Subcutaneous adipose tissue (tissue), 4 donors: ENCODE data around the gene TFDP1. TPM values are rescaled to one million over a fixed set of nuclear protein-coding genes. Genes with fewer than 3 reads are reported as not detected.

ENCODE experiments used
- total RNA-seq, 4 donors: library from RNA; depleted of rRNA; stranded (reverse); fragments of >200 nt; gene quantifications; one replicate each; pipeline ENCODE4 v1.1.0, GENCODE V29; 2016
- TF ChIP-seq, protein P1 (sequence below): fragments of 450-650 bp; IDR thresholded peaks from one replicate; pipeline ENCODE4 v1.5.1; 2016; ENCODE audit warnings: low read depth, mild to moderate bottlenecking, control low read depth, antibody characterized with exemption, moderate library complexity

The TFDP1 gene
- total RNA-seq, 4 donors from 2014 or later = 26.2 to 59.5 (median 27.8) TPM

DNA sequence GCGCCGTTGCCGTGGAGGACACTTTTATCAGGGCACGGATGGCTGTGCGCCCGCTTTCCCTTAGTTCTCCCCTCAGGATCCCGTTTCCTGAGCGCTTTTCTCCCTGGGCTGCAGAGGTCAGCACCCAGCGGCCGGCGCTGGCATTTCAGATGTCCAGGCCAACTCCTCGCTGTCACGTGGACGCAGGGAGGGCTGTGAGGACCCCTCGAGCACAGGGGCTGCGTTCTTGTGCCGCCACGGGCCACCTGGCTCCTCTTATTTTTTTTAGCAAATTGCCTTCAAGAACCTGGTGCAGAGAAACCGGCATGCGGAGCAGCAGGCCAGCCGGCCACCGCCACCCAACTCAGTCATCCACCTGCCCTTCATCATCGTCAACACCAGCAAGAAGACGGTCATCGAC lies 51.2 kb downstream of the TFDP1 start:
- TF ChIP-seq, protein P1, sequence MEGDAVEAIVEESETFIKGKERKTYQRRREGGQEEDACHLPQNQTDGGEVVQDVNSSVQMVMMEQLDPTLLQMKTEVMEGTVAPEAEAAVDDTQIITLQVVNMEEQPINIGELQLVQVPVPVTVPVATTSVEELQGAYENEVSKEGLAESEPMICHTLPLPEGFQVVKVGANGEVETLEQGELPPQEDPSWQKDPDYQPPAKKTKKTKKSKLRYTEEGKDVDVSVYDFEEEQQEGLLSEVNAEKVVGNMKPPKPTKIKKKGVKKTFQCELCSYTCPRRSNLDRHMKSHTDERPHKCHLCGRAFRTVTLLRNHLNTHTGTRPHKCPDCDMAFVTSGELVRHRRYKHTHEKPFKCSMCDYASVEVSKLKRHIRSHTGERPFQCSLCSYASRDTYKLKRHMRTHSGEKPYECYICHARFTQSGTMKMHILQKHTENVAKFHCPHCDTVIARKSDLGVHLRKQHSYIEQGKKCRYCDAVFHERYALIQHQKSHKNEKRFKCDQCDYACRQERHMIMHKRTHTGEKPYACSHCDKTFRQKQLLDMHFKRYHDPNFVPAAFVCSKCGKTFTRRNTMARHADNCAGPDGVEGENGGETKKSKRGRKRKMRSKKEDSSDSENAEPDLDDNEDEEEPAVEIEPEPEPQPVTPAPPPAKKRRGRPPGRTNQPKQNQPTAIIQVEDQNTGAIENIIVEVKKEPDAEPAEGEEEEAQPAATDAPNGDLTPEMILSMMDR = no peak

- TF ChIP-seq, protein P1 = no peak
These were observed 51.9 kb downstream of the TFDP1 start for GRCh38 chr13:113636266-113636963.

DNA sequence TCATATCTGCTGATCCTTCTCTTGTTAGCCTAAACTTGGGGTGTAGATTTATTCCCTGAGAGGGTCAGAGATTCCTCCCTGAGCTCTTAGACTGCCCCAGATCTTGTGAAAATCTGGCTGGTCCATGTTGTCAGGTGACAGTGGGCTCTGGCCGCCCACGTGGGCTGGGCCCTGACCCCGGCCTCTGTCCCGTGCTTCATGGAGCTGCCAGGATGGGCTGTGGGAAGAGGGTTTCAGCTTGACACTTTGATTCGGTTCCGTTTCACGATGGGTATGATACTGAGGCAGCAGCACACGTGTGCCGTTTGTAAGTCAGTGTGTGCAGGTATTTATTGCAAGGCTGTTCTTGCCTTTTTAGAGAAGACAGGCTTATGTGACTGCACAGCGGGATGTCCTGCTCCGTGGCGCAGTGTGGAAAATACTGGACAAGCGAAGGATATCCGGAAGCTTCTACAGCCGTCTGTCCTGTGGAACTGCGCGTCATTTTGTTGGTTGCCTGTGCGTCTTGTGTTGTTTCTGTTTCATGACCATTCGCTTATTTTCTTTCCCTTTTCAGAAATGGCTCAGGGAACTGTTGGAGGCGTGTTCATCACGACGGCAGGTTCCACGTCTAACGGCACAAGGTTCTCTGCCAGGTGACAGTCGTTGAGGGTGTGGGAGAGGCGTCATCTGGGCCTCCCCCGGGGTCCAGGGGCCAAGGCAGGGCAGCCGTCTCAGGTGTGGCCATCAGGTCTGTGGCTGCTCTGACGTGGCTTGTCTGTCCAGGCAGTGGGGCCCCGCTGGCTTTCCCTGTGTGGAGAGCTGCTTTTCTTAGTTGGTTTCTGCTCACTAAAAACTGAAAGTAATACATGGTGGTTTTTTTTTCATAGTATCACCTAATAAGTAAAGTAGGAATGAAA lies 53.0 kb downstream of the TFDP1 start:
- TF ChIP-seq, protein P1 = no peak

- TF ChIP-seq, protein P1 = no peak
These were observed 53.7 kb downstream of the TFDP1 start for GRCh38 chr13:113638173-113638746.

DNA sequence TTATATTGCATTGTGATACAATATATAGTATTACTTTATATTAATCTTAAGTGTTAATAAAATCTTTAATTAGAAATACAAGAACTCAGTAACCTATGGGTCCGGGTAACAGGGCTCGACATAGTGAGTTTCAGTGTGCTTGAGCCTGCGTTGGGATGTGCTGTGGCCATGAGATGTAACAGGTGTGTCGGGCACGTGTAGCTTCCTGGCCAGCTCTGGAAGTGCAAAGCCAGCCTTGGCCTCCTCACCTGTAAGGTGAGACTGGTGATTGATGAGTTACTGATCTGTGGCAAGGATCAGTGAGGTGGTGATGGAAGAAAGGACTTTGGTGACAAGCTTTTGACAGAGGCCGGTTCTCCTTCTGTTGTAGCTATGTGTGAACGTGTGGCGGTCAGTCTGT lies 54.3 kb downstream of the TFDP1 start:
- TF ChIP-seq, protein P1 = no peak

DNA sequence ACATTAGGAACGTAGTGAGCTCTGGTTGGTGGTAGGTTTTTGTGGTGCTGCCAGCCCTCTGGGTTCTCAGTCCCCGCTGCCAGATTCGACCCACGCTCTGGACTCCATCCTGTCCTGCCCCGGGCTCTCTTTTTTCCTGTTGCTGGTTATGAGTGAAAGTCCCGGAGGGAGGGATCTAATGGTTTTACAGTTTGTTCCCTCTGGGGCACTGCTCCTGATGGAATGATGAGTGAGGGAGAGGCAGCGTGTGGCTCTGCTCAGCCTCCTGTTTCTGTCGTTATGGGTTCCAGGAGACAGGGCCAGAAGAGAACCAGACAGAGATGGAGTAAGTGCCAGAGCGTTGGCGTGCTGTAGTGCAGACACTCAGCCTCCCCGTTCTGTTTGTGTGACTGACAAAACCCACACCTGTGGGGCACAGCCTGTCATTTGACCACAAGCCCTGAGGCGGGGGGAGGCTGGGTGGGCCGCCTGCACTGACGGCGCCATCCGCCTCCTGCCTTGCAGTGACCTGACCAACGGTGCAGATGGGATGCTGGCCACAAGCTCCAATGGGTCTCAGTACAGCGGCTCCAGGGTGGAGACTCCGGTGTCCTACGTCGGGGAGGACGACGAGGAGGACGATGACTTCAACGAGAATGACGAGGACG lies 55.2 kb downstream of the TFDP1 start:
- TF ChIP-seq, protein P1 = no peak

- TF ChIP-seq, protein P1 = no peak
These were observed 56.9 kb downstream of the TFDP1 start for GRCh38 chr13:113641426-113641825.
